Raji (cell line): ENCODE measurements around the gene UPB1.

Source experiments
- POLR2A ChIP-seq: IDR thresholded peaks from 2 replicates; pipeline ENCODE4 v1.6.1; 2011; ENCODE audit warnings: low read depth, low read length, control low read depth; ENCODE audit not compliant: insufficient read depth

Gene UPB1

DNA sequence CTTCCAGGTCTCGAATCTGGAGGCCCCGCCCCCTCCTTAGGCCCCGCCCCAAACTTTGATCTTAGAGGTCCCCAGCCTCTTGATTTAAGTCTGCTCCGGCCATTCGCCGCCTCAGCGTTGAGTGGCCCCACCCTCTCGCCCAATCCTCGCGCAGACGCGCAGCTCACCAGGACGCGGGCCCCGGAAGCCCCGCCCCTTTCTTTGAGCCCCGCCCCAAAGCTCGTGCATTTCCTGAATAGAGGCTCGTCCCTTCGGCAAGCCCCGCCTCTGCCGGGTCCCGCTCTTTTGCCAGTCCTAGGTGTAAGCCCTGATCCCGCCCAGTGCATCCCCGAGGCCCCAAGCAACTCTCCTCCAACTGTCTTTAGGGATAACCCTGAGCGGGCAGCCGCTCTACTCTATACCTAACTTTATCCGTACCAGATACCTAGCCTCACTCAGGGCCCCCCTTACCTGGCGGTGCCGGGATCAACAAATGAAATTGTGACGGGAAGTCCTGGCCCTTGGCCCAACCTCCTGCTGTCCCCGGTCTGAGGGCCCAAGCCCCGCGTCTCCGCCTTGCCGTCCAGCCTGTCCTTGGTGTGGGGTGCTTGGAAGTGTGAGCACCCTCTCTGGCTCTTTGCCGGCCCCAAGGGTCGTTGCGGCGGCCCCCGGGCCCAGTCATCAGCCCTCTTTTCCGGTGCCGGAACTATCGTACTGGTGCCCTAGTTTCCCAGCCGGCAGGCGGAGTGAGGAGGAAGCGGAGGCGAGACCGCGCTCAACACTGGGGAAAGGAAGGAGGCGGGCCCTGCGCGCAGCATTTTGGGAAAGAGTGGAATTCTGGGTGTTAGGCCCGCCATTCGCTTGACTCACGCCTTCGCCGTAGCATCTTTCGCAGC lies 60.3 kb downstream of the UPB1 start, which contains the start of gene SNRPD3:
Gene SNRPD3 (plus strand): TSS at position 835 of the 875 bp plus-strand sequence. CDS start 1,676 bp downstream, outside the sequence.
- TF ChIP-seq POLR2A = peak; percentile 88

DNA sequence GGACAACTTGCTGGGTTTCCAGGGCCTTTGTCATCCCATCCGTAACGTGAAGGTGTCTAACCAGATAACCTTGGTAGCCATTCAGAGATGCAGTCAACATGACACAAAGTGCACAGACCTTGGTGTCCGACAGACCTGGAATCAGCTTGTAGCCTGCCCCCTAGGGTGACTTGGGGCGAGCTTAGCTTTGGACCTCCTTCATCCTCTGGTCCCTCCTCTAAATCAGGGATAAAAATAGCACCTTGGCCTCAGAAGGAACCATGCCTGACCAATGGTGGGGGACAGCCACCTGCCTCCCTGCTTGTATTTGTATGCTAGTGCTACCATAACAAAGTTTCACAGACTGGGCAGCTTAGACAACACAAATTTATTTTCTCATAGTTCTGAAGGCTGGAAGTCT lies 64.3 kb downstream of the UPB1 start:
- TF ChIP-seq POLR2A = no peak

DNA sequence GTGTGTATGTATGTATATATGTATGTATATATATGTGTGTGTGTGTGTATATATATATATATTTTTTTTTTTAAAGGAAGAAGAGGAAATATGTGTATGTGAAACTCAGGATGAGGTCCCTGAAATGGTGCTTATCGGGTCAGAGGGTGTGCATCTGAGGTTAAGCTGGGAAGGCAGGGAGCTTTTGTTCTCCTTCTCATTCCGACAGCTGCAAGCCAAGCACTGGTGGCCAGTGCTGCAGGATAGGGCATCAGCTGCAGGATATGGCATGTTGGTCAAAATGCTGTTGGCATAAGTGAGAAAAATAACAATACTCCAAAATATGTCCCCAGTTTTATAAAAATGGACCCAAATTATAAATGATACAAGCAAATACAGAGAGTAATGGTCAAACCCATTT lies 68.1 kb downstream of the UPB1 start:
- TF ChIP-seq POLR2A = no peak

DNA sequence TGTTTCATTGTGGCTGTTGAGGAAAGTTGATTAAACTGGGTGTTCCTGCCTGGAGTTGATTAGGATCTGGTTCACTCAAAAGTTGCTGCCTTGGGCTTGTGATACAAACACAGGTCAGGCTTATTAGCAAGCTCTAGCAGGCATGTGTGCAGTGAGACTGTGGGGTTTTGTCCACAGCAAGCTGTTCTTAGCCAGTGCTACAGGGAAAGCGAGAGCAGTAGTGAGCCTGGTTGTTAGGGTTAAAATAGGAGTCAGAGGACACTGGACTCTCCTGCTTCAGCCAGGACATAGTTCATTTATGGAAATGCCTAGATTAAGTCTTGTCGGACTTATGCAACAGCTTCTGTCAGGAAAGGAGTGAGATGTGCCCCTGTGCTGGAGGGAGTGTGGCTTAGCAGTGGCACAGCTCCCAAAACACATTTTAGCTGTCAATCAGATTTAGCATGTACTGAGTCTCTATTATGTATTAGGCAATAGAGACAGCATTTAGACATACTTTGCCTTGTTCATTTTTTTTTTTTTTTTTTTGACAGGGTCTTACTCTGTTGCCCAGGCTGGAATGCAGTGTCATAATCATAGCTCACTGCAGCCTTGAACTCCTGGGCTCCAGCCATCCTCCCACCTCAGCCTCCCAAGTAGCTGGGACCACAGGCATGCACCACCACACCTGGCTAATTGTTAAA lies 69.4 kb downstream of the UPB1 start:
- no peak for TF ChIP-seq POLR2A

DNA sequence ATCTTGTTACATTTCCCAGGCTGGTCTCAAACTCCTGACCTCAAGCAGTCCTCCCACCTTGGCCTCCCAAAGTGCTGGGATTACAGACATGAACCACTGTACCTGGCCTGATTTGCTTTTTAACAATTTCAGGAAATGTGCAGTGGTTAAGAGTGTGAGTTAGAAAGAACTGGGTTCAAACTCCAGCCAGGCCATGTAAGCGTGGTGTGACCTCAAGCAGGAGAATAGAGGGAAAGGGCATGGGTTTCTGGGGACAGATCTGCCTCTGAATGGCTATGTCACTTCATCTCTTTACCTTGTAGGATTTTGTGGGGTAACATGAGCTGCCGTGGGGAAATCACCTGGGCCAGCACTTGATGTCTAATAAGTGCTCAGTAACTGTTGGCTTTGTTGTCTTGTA lies 69.9 kb downstream of the UPB1 start:
- no peak for TF ChIP-seq POLR2A

- TF ChIP-seq POLR2A = no peak
Measured at GRCh38 chr22:24566899-24567511, 71.9 kb downstream of the UPB1 start.

DNA sequence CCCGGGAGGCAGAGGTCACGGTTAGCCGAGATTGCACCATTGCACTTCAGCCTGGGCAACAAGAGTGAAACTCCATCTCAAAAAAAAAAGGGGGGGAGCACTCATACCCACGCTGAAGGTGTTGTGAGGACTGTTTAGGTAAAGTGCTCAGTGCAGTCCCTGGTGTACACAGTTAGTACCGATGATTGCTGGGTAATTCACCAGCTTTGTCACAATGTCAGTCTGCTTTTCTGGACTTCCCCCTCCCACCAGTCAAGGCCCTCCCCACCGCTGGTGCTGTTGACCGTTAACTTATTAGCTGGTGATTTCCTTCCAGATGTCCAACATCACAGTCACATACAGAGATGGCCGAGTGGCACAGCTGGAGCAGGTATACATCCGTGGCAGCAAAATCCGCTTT lies 72.5 kb downstream of the UPB1 start:
- no peak for TF ChIP-seq POLR2A

GRCh38 chr22:24571266-24571665 lies 76.1 kb downstream of the UPB1 start:
- no peak for TF ChIP-seq POLR2A

GRCh38 chr22:24576778-24577177 lies 81.6 kb downstream of the UPB1 start:
- TF ChIP-seq POLR2A = no peak
